HepG2 (cell line): ENCODE measurements around the gene UBE2U. TPM values are rescaled to one million over a fixed set of nuclear protein-coding genes. Genes with fewer than 3 reads are reported as not detected.

ENCODE experiments used
- ATAC-seq: fragments of 200-7000 bp; cut with Tn5 transposase; 3 replicates; pipeline ENCODE4 v1.9.1; 2020; ENCODE audit warnings: mild to moderate bottlenecking, moderate library complexity
- BruUV-seq: library from RNA; stranded (reverse); fragments of 400-500 nt; replicated peaks from 2 replicates; lab custom pipeline; 2021; lab: Mats Ljungman, UMichigan
- CTCF ChIA-PET: fragments of 300-600 bp; formaldehyde crosslinking; extraction: SDS; loops from one replicate; lab custom pipeline; 2021; ENCODE audit warnings: low total read pairs, inconsistent platforms, low intra/inter-chr PET ratio; lab: Yijun Ruan, JAX
- POLR2A ChIA-PET: fragments of 350-600 bp; sonication (Branson Sonifier 250); formaldehyde crosslinking; loops from one replicate; lab custom pipeline; 2020; ENCODE audit warnings: antibody characterized with exemption, inconsistent platforms; lab: Yijun Ruan, JAX
- DNase-seq: peaks from one replicate; pipeline ENCODE4 v3.0.0-alpha.2; 2015; ENCODE audit warnings: low spot score
- FAIRE-seq: peaks from 3 replicates; lab custom pipeline; 2011; peaks lifted over from hg19 to GRCh38; lab: Jason Lieb, UNC
- H2AFZ ChIP-seq: one replicate; pipeline ENCODE4 v1.6.1; 2011; ENCODE audit warnings: low read length, inconsistent platforms
- H3K27ac ChIP-seq: fragments of 300-600 bp; 3 replicates; pipeline ENCODE4 v1.8.0; 2011; ENCODE audit warnings: mixed run types, mild to moderate bottlenecking, mixed read lengths, low read length, inconsistent platforms; ENCODE audit not compliant: insufficient read depth; ENCODE audit errors: extremely low read length
- H3K27me3 ChIP-seq, 2 experiments: fragments of 200-600 bp in 1 of 2; 2 replicates in 1 of 2; 3 replicates in 1 of 2; pipeline versions ENCODE4 v1.6.0 to v1.8.0; 2011; ENCODE audit warnings: low read length in 2 of 2, mild to moderate bottlenecking in 2 of 2, moderate library complexity in 2 of 2, inconsistent platforms in 1 of 2; ENCODE audit not compliant: insufficient read depth in 2 of 2, control insufficient read depth in 1 of 2
- H3K36me3 ChIP-seq, 2 experiments: fragments of 200-600 bp in 1 of 2; replicated peaks in 1 of 2; 2 replicates in 1 of 2; 3 replicates in 1 of 2; pipeline versions ENCODE4 v1.5.1 to v1.8.0; 2011; ENCODE audit warnings: low read length in 2 of 2, inconsistent platforms in 1 of 2; ENCODE audit not compliant: insufficient read depth in 2 of 2, control insufficient read depth in 1 of 2
- H3K4me1 ChIP-seq: 2 replicates; pipeline ENCODE4 v1.5.1; 2012; ENCODE audit warnings: low read length, inconsistent platforms; ENCODE audit not compliant: insufficient read depth
- H3K4me2 ChIP-seq: 2 replicates; pipeline ENCODE4 v1.6.0; 2011; ENCODE audit warnings: low read depth, low read length, inconsistent platforms
- H3K4me3 ChIP-seq, 3 experiments: fragments of 200-600 bp in 1 of 3; sonication (generic), shearing (Covaris generic) in 1 of 3; replicated peaks in 1 of 3; 2 replicates each; pipeline ENCODE4 v1.5.1; 2011 to 2016; ENCODE audit warnings: low read length in 3 of 3, inconsistent platforms in 2 of 3, low read depth in 2 of 3, mild to moderate bottlenecking in 2 of 3, control low read depth in 1 of 3, mixed read lengths in 1 of 3; ENCODE audit not compliant: insufficient read depth in 1 of 3
- H3K79me2 ChIP-seq: one replicate; pipeline ENCODE4 v1.6.1; 2011; ENCODE audit warnings: low read length, inconsistent platforms; ENCODE audit not compliant: insufficient read depth
- H3K9ac ChIP-seq: 2 replicates; pipeline ENCODE4 v1.6.0; 2011; ENCODE audit warnings: mild to moderate bottlenecking, low read depth, low read length, inconsistent platforms; ENCODE audit not compliant: insufficient read depth
- H3K9me3 ChIP-seq: 2 replicates; pipeline ENCODE4 v1.5.1; 2012; ENCODE audit warnings: mild to moderate bottlenecking, low read length
- H4K20me1 ChIP-seq: 2 replicates; pipeline ENCODE4 v1.6.0; 2011; ENCODE audit warnings: inconsistent platforms, mild to moderate bottlenecking, low read length, moderate library complexity; ENCODE audit not compliant: insufficient read depth
- GMEB1 ChIP-seq: sonication (generic); formaldehyde crosslinking; IDR thresholded peaks from 2 replicates; pipeline ENCODE4 v1.5.1; 2020; ENCODE audit warnings: missing genetic modification reagents, mild to moderate bottlenecking, borderline replicate concordance
- GTF3A ChIP-seq: sonication (generic); formaldehyde crosslinking; conservative IDR thresholded peaks from 2 replicates; pipeline ENCODE4 v1.4.0; 2020; ENCODE audit warnings: mild to moderate bottlenecking, missing genetic modification reagents
- MAFK ChIP-seq, 2 experiments: IDR thresholded peaks in 1 of 2; conservative IDR thresholded peaks in 1 of 2; 2 replicates each; pipeline ENCODE4 v1.6.1; 2011; ENCODE audit warnings: improper control_type of control experiment in 2 of 2, low read length in 2 of 2
- MXD4 ChIP-seq: IDR thresholded peaks from 2 replicates; pipeline ENCODE4 v1.6.1; 2016; ENCODE audit warnings: mild to moderate bottlenecking, missing biosample characterization, missing genetic modification reagents
- PHF5A ChIP-seq: IDR thresholded peaks from one replicate; pipeline ENCODE4 v1.6.1; 2018; ENCODE audit warnings: low read depth, missing genetic modification reagents; ENCODE audit not compliant: unreplicated experiment
- POLR2AphosphoS2 ChIP-seq: IDR thresholded peaks from 2 replicates; pipeline ENCODE4 v1.6.1; 2011; ENCODE audit warnings: low read depth, low read length, improper control_type of control experiment
- RFX3 ChIP-seq: IDR thresholded peaks from 2 replicates; pipeline ENCODE4 v1.6.1; 2016; ENCODE audit warnings: missing biosample characterization, missing genetic modification reagents
- STAG1 ChIP-seq: sonication (generic); formaldehyde crosslinking; IDR thresholded peaks from 2 replicates; pipeline ENCODE4 v1.4.0; 2020; ENCODE audit warnings: missing genetic modification reagents
- THRA ChIP-seq: sonication (generic); formaldehyde crosslinking; IDR thresholded peaks from 2 replicates; pipeline ENCODE4 v1.4.0; 2020; ENCODE audit warnings: missing genetic modification reagents, borderline replicate concordance
- TRIM24 ChIP-seq: sonication (generic); formaldehyde crosslinking; IDR thresholded peaks from 2 replicates; pipeline ENCODE4 v1.8.0; 2022; ENCODE audit warnings: mild to moderate bottlenecking, missing genetic modification reagents
- ZNF24 ChIP-seq: fragments of 450-650 bp; IDR thresholded peaks from 2 replicates; pipeline ENCODE4 v1.6.1; 2017; ENCODE audit warnings: antibody characterized with exemption, mild to moderate bottlenecking
- ZNF275 ChIP-seq: sonication (generic); formaldehyde crosslinking; IDR thresholded peaks from 2 replicates; pipeline ENCODE4 v1.8.0; 2022; ENCODE audit warnings: missing genetic modification reagents, mild to moderate bottlenecking, inconsistent platforms, borderline replicate concordance
- ZNF335 ChIP-seq: sonication (generic); formaldehyde crosslinking; IDR thresholded peaks from 2 replicates; pipeline ENCODE4 v1.4.0; 2020; ENCODE audit warnings: missing genetic modification reagents
- ZNF34 ChIP-seq: sonication (generic); formaldehyde crosslinking; IDR thresholded peaks from 2 replicates; pipeline ENCODE4 v1.4.0; 2020; ENCODE audit warnings: mild to moderate bottlenecking, missing genetic modification reagents, borderline replicate concordance
- ZNF546 ChIP-seq: sonication (generic); formaldehyde crosslinking; conservative IDR thresholded peaks from 2 replicates; pipeline ENCODE4 v1.8.1; 2023; ENCODE audit warnings: mild to moderate bottlenecking, missing genetic modification reagents
- ZNF704 ChIP-seq: sonication (generic); formaldehyde crosslinking; IDR thresholded peaks from 2 replicates; pipeline ENCODE4 v1.8.1; 2023; ENCODE audit warnings: mild to moderate bottlenecking, inconsistent platforms, moderate library complexity, missing genetic modification reagents, borderline replicate concordance
- ZNF746 ChIP-seq: sonication (generic); formaldehyde crosslinking; IDR thresholded peaks from 2 replicates; pipeline ENCODE4 v1.8.0; 2022; ENCODE audit warnings: mild to moderate bottlenecking, missing genetic modification reagents
- in situ Hi-C: cut with HindIII; loops from 2 replicates; pipeline ENCODE4 v1.10.0; 2017; ENCODE audit warnings: low pct_unique_long_range_greater_than_20kb; ENCODE audit not compliant: extremely low pct_ligation_motif_present
- intact Hi-C: fragments of 100-400 bp; cut with micrococcal nuclease; formaldehyde crosslinking; loops from one replicate; pipeline ENCODE4 v1.10.0; 2022; ENCODE audit not compliant: unreplicated experiment
- polyA plus RNA-seq, 8 experiments: library from polyadenylated mRNA; depleted of rRNA in 3 of 8; stranded (reverse) in 7 of 8; unstranded in 1 of 8; fragments of >200 nt; fragmentation: Illumina TruSeq in 4 of 8; extraction: Trizol in 4 of 8; gene quantifications; 2 replicates each; pipeline versions ENCODE4 v1.2.1 to v1.2.3, GENCODE V29; 2011 to 2016; ENCODE audit warnings: low read depth in 4 of 8, missing spikeins in 1 of 8, mixed read lengths in 1 of 8; ENCODE audit not compliant: insufficient read depth in 1 of 8
- total RNA-seq, 5 experiments: library from RNA; depleted of rRNA; stranded (reverse); fragments of >200 nt; fragmentation: Illumina TruSeq; extraction: Trizol; gene quantifications; 2 replicates each; pipeline ENCODE4 v1.2.3, GENCODE V29; 2016; ENCODE audit warnings: low read depth in 1 of 5

Gene UBE2U
- total and polyA plus RNA-seq, 2 of the 13 experiments (the other 11 are each of a cell fraction or from before 2014, with no cell fraction given): not detected

- Histone ChIP-seq H4K20me1 (no peaks in the 10 kb centered on the region), H3K4me1 (no peaks in the 10 kb centered on the region), H3K27ac (no peak overlapping the region), H2AFZ (no peak overlapping the region), H3K4me2 (no peak overlapping the region), H3K27me3 (no peaks in the 10 kb centered on the region), H3K36me3 (no peaks in the 10 kb centered on the region), H3K9ac (no peak overlapping the region), H3K4me3 (no peak overlapping the region), H3K9me3 (no peaks in the 10 kb centered on the region), H3K79me2 (no peaks in the 10 kb centered on the region)
- CTCF ChIA-PET: no interaction called here
- in situ Hi-C loops: no loop called here
- no peak for ATAC-seq
- TF ChIP-seq POLR2AphosphoS2 (no peak), TRIM24 (CRISPR knock-in tag) (no peak), PHF5A (CRISPR knock-in tag) (no peak), GTF3A (CRISPR knock-in tag) (no peak), MXD4 (no peak), THRA (CRISPR knock-in tag) (no peak), STAG1 (CRISPR knock-in tag) (no peak), RFX3 (CRISPR knock-in tag) (no peak), ZNF335 (CRISPR knock-in tag) (no peak), GMEB1 (CRISPR knock-in tag) (no peak), ZNF275 (CRISPR knock-in tag) (no peak), ZNF546 (CRISPR knock-in tag) (no peak), MAFK (conservative IDR thresholded peaks at IDR 0.05 in 1 of 2, IDR thresholded peaks at IDR 0.05 in 1 of 2; ENCODE audit: low read length in 2 of 2) (no peak), ZNF704 (CRISPR knock-in tag) (no peak), ZNF746 (CRISPR knock-in tag) (no peak), ZNF24 (no peak), ZNF34 (CRISPR knock-in tag) (no peak)
- no TSS peak for BruUV-seq
- no peak for DNase-seq
- POLR2A ChIA-PET: no interaction called here
- no peak for FAIRE-seq
- intact Hi-C loops: no loop called here
Observed at GRCh38 chr1:64212031-64212430, 8.6 kb downstream of the UBE2U start.
